SK-N-SH treated with all-trans-retinoic acid at 6 μM for 48 hours (cell line): ENCODE results near the gene CUTA.

Experiments
- ATAC-seq: fragments of 200-7000 bp; cut with Tn5 transposase; 3 replicates; pipeline ENCODE4 v1.9.1; 2020; ENCODE audit warnings: mild to moderate bottlenecking, moderate library complexity
- ARNTL ChIP-seq: fragments of 450-650 bp; formaldehyde crosslinking; IDR thresholded peaks from 2 replicates; pipeline ENCODE4 v1.5.0; 2020; ENCODE audit warnings: low read depth, mild to moderate bottlenecking, moderate library complexity, borderline replicate concordance
- BACH2 ChIP-seq: fragments of 250-450 bp; sonication (Bioruptor Pico); IDR thresholded peaks from 2 replicates; pipeline ENCODE4 v1.9.0; 2021; ENCODE audit warnings: mild to moderate bottlenecking, borderline replicate concordance
- CSDC2 ChIP-seq: fragments of 250-450 bp; sonication (Bioruptor Pico); IDR thresholded peaks from 2 replicates; pipeline ENCODE4 v1.5.0; 2020; ENCODE audit warnings: mild to moderate bottlenecking, moderate library complexity
- ESRRG ChIP-seq: fragments of 250-450 bp; sonication (Bioruptor Pico); IDR thresholded peaks from 2 replicates; pipeline ENCODE4 v1.6.1; 2021; ENCODE audit warnings: mild to moderate bottlenecking
- GLIS3 ChIP-seq: fragments of 250-450 bp; sonication (Bioruptor Pico); IDR thresholded peaks from 2 replicates; pipeline ENCODE4 v1.5.0; 2020; ENCODE audit warnings: mild to moderate bottlenecking, moderate library complexity
- ISL1 ChIP-seq: fragments of 250-450 bp; sonication (Bioruptor Pico); IDR thresholded peaks from 2 replicates; pipeline ENCODE4 v2.1.2; 2022; ENCODE audit warnings: mild to moderate bottlenecking, moderate library complexity
- OSR1 ChIP-seq: fragments of 250-450 bp; sonication (Bioruptor Pico); IDR thresholded peaks from 2 replicates; pipeline ENCODE4 v1.8.0; 2022; ENCODE audit warnings: moderate library complexity, mild to moderate bottlenecking, inconsistent platforms
- PPARA ChIP-seq: fragments of 250-450 bp; sonication (Bioruptor Pico); IDR thresholded peaks from 2 replicates; pipeline ENCODE4 v1.5.0; 2020; ENCODE audit warnings: mild to moderate bottlenecking, borderline replicate concordance
- RARB ChIP-seq: fragments of 250-450 bp; sonication (Bioruptor Pico); IDR thresholded peaks from 2 replicates; pipeline ENCODE4 v1.8.0; 2021; ENCODE audit warnings: mild to moderate bottlenecking, moderate library complexity
- SNAI2 ChIP-seq: fragments of 250-450 bp; sonication (Bioruptor Pico); IDR thresholded peaks from 2 replicates; pipeline ENCODE4 v1.5.0; 2020; ENCODE audit warnings: mild to moderate bottlenecking, moderate library complexity
- TCF4 ChIP-seq: fragments of 250-450 bp; sonication (Bioruptor Pico); IDR thresholded peaks from 2 replicates; pipeline ENCODE4 v1.8.0; 2021; ENCODE audit warnings: mild to moderate bottlenecking, moderate library complexity, borderline replicate concordance
- ZC3H10 ChIP-seq: fragments of 250-450 bp; sonication (Bioruptor Pico); IDR thresholded peaks from 2 replicates; pipeline ENCODE4 v1.5.1; 2021; ENCODE audit warnings: mild to moderate bottlenecking, moderate library complexity
- ZFP3 ChIP-seq: fragments of 250-450 bp; sonication (Bioruptor Pico); IDR thresholded peaks from 2 replicates; pipeline ENCODE4 v1.5.0; 2020; ENCODE audit warnings: mild to moderate bottlenecking, moderate library complexity
- ZFP30 ChIP-seq: fragments of 450-650 bp; formaldehyde crosslinking; IDR thresholded peaks from 2 replicates; pipeline ENCODE4 v1.5.0; 2022; ENCODE audit warnings: mild to moderate bottlenecking, moderate library complexity
- ZNF565 ChIP-seq: fragments of 450-650 bp; formaldehyde crosslinking; conservative IDR thresholded peaks from 2 replicates; pipeline ENCODE4 v1.5.0; 2020; ENCODE audit warnings: low read depth, mild to moderate bottlenecking, moderate library complexity
- ZNF70 ChIP-seq: fragments of 450-650 bp; formaldehyde crosslinking; IDR thresholded peaks from 2 replicates; pipeline ENCODE4 v1.5.0; 2020; ENCODE audit warnings: mild to moderate bottlenecking, moderate library complexity
- ZNF8 ChIP-seq: fragments of 450-650 bp; formaldehyde crosslinking; IDR thresholded peaks from 2 replicates; pipeline ENCODE4 v1.5.0; 2020; ENCODE audit warnings: mild to moderate bottlenecking, moderate library complexity
- TF ChIP-seq, protein P1 (sequence below): fragments of 250-450 bp; sonication (Bioruptor Pico); IDR thresholded peaks from 2 replicates; pipeline ENCODE4 v1.8.0; 2020; ENCODE audit warnings: mild to moderate bottlenecking, moderate library complexity, borderline replicate concordance
- TF ChIP-seq, protein P2 (sequence below): fragments of 250-450 bp; sonication (Bioruptor Pico); IDR thresholded peaks from 2 replicates; pipeline ENCODE4 v1.8.0; 2021; ENCODE audit warnings: low read depth, mild to moderate bottlenecking, moderate library complexity, borderline replicate concordance
- TF ChIP-seq, protein P3 (sequence below): fragments of 250-450 bp; sonication (Bioruptor Pico); IDR thresholded peaks from 2 replicates; pipeline ENCODE4 v1.5.1; 2020; ENCODE audit warnings: low read depth, mild to moderate bottlenecking, moderate library complexity
- TF ChIP-seq, protein P4 (sequence below): fragments of 250-450 bp; sonication (Bioruptor Pico); IDR thresholded peaks from 2 replicates; pipeline ENCODE4 v1.5.1; 2021; ENCODE audit warnings: mild to moderate bottlenecking, moderate library complexity

CUTA gene, protein sequence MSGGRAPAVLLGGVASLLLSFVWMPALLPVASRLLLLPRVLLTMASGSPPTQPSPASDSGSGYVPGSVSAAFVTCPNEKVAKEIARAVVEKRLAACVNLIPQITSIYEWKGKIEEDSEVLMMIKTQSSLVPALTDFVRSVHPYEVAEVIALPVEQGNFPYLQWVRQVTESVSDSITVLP

DNA sequence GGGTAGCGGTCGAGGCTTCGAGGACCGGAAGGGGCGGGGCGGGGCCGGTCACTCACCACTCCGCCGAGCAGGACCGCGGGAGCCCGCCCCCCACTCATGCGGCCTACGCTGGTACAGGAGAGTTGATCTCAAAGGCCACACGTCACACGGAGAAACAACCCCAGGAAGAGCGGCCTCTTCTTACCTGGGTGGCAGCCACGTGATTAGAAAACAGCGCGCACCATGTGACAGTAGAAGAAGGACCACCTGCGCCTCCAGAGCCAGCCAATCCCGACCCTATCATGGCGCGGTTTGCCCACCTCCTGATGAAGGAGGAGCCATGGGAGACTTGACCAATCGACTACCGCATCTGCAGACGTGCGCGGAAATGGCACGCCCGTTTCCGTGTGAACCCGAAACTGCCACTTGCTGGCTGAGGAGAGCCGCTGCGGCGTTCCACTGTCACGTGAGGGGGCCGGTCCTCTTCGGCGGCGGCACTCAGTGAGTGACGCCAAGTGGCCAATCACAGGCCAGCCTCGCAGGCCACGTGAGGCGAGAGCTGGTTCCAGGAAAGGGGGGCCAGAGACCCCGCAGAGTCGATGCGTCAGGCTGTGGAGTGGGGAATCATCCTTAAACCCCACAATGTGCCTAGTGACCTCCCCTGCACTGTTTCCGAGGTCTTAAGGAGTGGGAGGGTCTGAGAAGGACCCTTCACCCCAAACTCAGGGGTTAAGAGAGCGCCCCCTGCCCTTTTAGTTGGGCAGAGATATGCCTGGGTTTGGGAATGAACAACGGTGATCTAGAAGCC, at the start of gene CUTA:
Gene CUTA, minus strand, starts transcription at position 205 of the 787 bp plus-strand sequence. Its CDS starts 107 bp downstream, at position 98.
- ATAC-seq = peak; percentile 93
- TF ChIP-seq, protein P1, sequence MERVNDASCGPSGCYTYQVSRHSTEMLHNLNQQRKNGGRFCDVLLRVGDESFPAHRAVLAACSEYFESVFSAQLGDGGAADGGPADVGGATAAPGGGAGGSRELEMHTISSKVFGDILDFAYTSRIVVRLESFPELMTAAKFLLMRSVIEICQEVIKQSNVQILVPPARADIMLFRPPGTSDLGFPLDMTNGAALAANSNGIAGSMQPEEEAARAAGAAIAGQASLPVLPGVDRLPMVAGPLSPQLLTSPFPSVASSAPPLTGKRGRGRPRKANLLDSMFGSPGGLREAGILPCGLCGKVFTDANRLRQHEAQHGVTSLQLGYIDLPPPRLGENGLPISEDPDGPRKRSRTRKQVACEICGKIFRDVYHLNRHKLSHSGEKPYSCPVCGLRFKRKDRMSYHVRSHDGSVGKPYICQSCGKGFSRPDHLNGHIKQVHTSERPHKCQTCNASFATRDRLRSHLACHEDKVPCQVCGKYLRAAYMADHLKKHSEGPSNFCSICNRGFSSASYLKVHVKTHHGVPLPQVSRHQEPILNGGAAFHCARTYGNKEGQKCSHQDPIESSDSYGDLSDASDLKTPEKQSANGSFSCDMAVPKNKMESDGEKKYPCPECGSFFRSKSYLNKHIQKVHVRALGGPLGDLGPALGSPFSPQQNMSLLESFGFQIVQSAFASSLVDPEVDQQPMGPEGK = no peak
- no peak for TF ChIP-seq ZFP30 (CRISPR knock-in tag)
- TF ChIP-seq ARNTL (CRISPR knock-in tag) = no peak
- TF ChIP-seq RARB (CRISPR knock-in tag) = no peak
- no peak for TF ChIP-seq GLIS3 (CRISPR knock-in tag)
- no peak for TF ChIP-seq ZNF70 (CRISPR knock-in tag)
- TF ChIP-seq ESRRG (CRISPR knock-in tag) = no peak
- TF ChIP-seq, protein P2, sequence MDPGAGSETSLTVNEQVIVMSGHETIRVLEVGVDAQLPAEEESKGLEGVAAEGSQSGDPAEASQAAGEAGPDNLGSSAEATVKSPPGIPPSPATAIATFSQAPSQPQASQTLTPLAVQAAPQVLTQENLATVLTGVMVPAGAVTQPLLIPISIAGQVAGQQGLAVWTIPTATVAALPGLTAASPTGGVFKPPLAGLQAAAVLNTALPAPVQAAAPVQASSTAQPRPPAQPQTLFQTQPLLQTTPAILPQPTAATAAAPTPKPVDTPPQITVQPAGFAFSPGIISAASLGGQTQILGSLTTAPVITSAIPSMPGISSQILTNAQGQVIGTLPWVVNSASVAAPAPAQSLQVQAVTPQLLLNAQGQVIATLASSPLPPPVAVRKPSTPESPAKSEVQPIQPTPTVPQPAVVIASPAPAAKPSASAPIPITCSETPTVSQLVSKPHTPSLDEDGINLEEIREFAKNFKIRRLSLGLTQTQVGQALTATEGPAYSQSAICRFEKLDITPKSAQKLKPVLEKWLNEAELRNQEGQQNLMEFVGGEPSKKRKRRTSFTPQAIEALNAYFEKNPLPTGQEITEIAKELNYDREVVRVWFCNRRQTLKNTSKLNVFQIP (CRISPR knock-in tag) = no peak
- no peak for TF ChIP-seq TCF4 (CRISPR knock-in tag)
- no peak for TF ChIP-seq CSDC2
- TF ChIP-seq ZC3H10 = no peak
- no peak for TF ChIP-seq SNAI2
- no peak for TF ChIP-seq OSR1 (CRISPR knock-in tag)
- TF ChIP-seq, protein P3, sequence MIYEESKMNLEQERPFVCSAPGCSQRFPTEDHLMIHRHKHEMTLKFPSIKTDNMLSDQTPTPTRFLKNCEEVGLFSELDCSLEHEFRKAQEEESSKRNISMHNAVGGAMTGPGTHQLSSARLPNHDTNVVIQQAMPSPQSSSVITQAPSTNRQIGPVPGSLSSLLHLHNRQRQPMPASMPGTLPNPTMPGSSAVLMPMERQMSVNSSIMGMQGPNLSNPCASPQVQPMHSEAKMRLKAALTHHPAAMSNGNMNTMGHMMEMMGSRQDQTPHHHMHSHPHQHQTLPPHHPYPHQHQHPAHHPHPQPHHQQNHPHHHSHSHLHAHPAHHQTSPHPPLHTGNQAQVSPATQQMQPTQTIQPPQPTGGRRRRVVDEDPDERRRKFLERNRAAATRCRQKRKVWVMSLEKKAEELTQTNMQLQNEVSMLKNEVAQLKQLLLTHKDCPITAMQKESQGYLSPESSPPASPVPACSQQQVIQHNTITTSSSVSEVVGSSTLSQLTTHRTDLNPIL (CRISPR knock-in tag) = no peak

DNA sequence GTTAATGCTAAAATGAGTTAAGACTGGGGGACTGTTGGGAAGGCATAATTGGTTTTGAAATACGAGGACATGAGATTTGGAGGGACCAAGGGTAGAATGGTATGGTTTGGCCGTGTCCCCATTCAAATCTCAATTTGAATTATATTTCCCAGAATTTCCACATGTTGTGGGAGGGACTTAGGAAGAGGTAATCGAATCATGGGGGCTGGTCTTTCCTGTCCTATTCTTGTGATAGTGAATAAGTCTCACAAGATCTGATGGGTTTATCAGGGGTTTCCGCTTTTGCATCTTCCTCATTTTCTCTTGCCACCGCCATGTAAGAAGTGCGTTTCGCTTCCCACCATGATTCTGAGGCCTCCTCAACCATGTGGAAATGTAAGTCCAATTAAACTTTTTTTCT, 49.2 kb upstream of the CUTA start:
- ATAC-seq = no peak
- TF ChIP-seq ZFP3 (CRISPR knock-in tag) (no peak), RARB (CRISPR knock-in tag) (no peak), ARNTL (CRISPR knock-in tag) (no peak), OSR1 (CRISPR knock-in tag) (no peak), ZNF565 (CRISPR knock-in tag) (no peak), ZNF70 (CRISPR knock-in tag) (no peak), SNAI2 (no peak), BACH2 (CRISPR knock-in tag) (no peak), ISL1 (no peak), PPARA (CRISPR knock-in tag) (no peak), TCF4 (CRISPR knock-in tag) (no peak), ZNF8 (CRISPR knock-in tag) (no peak)
- TF ChIP-seq, protein P4, sequence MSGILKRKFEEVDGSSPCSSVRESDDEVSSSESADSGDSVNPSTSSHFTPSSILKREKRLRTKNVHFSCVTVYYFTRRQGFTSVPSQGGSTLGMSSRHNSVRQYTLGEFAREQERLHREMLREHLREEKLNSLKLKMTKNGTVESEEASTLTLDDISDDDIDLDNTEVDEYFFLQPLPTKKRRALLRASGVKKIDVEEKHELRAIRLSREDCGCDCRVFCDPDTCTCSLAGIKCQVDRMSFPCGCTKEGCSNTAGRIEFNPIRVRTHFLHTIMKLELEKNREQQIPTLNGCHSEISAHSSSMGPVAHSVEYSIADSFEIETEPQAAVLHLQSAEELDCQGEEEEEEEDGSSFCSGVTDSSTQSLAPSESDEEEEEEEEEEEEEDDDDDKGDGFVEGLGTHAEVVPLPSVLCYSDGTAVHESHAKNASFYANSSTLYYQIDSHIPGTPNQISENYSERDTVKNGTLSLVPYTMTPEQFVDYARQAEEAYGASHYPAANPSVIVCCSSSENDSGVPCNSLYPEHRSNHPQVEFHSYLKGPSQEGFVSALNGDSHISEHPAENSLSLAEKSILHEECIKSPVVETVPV (CRISPR knock-in tag) = no peak
- TF ChIP-seq, protein P1 = no peak
